ENCODE measurements around the gene MTHFD1L. TPM values are rescaled to one million over a fixed set of nuclear protein-coding genes. Genes with fewer than 3 reads are reported as not detected.
A peak's percentile ranks its signal among the peaks of the same experiment; 100 is the strongest.

The MTHFD1L gene
- total and polyA plus RNA-seq, 2 donors (not counting 3 experiments of a cell fraction or from before 2014, with no cell fraction given) = 40.2 to 120 TPM

DNA sequence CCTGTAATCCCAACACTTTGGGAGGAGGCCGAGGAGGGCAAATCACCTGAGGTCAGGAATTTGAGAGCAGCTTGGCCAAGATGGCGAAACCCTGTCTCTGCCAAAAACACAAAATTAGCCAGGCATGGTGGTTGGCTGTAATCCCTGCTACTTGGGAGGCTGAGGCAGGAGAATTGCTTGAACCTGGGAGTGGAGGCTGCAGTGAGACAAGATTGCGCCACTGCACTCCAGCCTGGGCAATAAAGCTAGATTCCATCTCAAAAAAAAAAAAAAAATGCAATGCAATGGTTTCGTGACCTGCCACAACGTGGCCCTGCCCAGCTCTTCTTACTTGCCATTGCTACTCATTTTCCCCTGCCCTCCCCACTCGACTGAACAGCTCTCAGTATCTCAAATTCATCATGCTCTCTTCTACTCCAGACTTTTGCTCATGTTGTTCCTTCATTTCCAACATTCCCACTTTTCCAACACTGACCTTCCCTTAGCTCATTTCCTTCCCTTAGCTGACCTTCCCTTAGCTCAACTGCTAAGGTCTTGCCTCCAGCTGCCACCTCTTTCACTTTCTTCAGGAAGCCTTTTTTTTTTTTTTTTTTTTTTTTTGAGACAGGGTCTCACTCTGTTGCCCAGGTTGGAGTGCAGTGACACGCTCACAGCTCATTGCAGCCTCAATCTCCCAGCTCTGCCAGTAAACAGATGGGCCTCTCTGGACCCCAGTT lies 2.1 kb upstream of the MTHFD1L start:
- intact Hi-C loops (cut with micrococcal nuclease) = loop anchor here (5.0 kb wide), 1 partner anchor 1449 kb away; no protein-coding TSS in a partner anchor
- Histone ChIP-seq H4K20me1 (replicated peaks; ENCODE audit: control insufficient read depth, extremely low read depth, insufficient read depth, low read length) (no peaks in the 10 kb centered on the region), H3K4me3 (replicated peaks in 1 of 3; ENCODE audit: insufficient read depth in 1 of 3, low read depth in 1 of 3, low read length in 3 of 3) (no peak overlapping the region), H3K79me2 (ENCODE audit: control insufficient read depth, insufficient read depth, low read length) (peaks cover 17% of the 10 kb centered on the region), H3K9me1 (replicated peaks; ENCODE audit: control insufficient read depth, extremely low read depth, insufficient read depth, low read length) (no peaks in the 10 kb centered on the region), H3K9me3 (replicated peaks; ENCODE audit: control insufficient read depth, insufficient read depth, low read length) (no peaks in the 10 kb centered on the region), H2AFZ (ENCODE audit: low read depth, low read length) (no peak overlapping the region), H3K36me3 (ENCODE audit: control insufficient read depth in 2 of 2, extremely low read depth in 1 of 2, insufficient read depth in 2 of 2, low read length in 2 of 2) (no peaks in the 10 kb centered on the region), H3K9ac (replicated peaks; ENCODE audit: extremely low read depth, insufficient read depth, low read length) (no peak overlapping the region), H3K4me1 (ENCODE audit: control insufficient read depth, extremely low read depth, insufficient read depth, low read length) (peaks cover 26% of the 10 kb centered on the region), H3K27ac (ENCODE audit: insufficient read depth, low read depth, low read length) (no peak overlapping the region), H3K4me2 (ENCODE audit: insufficient read depth, low read length) (no peak overlapping the region), H3K27me3 (ENCODE audit: control insufficient read depth in 2 of 2, insufficient read depth in 2 of 2, low read length in 2 of 2) (no peaks in the 10 kb centered on the region)
- no peak for FAIRE-seq
- POLR2A ChIA-PET = interaction anchor here (1.1 kb wide), 1 partner anchor 19 kb away, joined by 3 read pairs; no protein-coding TSS in a partner anchor
- dilution Hi-C loops (cut with MboI; ENCODE audit: extremely low pct_ligation_motif_present, low sequenced_read_pairs) = no loop called here
- peak; percentile 57 for DNase-seq (ENCODE audit: low read depth, low spot score)
- BruUV-seq (replicated peaks) = no TSS peak
- TF ChIP-seq, protein P1, sequence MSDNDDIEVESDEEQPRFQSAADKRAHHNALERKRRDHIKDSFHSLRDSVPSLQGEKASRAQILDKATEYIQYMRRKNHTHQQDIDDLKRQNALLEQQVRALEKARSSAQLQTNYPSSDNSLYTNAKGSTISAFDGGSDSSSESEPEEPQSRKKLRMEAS (IDR thresholded peaks at IDR 0.05; ENCODE audit: insufficient read depth, insufficient read length) = no peak
- TF ChIP-seq FOS (IDR thresholded peaks at IDR 0.05; ENCODE audit: borderline replicate concordance, insufficient read depth, low read length) = no peak
- no peak for TF ChIP-seq EZH2 (IDR thresholded peaks at IDR 0.05; ENCODE audit: borderline replicate concordance, low read depth, low read length, severe bottlenecking)
- TF ChIP-seq JUN (IDR thresholded peaks at IDR 0.05; ENCODE audit: borderline replicate concordance, insufficient read depth, insufficient read length, low read depth) = no peak
- TF ChIP-seq, protein P2, sequence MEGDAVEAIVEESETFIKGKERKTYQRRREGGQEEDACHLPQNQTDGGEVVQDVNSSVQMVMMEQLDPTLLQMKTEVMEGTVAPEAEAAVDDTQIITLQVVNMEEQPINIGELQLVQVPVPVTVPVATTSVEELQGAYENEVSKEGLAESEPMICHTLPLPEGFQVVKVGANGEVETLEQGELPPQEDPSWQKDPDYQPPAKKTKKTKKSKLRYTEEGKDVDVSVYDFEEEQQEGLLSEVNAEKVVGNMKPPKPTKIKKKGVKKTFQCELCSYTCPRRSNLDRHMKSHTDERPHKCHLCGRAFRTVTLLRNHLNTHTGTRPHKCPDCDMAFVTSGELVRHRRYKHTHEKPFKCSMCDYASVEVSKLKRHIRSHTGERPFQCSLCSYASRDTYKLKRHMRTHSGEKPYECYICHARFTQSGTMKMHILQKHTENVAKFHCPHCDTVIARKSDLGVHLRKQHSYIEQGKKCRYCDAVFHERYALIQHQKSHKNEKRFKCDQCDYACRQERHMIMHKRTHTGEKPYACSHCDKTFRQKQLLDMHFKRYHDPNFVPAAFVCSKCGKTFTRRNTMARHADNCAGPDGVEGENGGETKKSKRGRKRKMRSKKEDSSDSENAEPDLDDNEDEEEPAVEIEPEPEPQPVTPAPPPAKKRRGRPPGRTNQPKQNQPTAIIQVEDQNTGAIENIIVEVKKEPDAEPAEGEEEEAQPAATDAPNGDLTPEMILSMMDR (IDR thresholded peaks at IDR 0.05; ENCODE audit: extremely low read depth in 1 of 2, insufficient read depth in 1 of 2, low read depth in 1 of 2, low read length in 2 of 2) = no peak
- no peak for TF ChIP-seq POLR2A (IDR thresholded peaks at IDR 0.05; ENCODE audit: low read depth, low read length)
- TF ChIP-seq POLR2AphosphoS5 (IDR thresholded peaks at IDR 0.05; ENCODE audit: insufficient read depth, low read depth, low read length) = no peak
- TF ChIP-seq MYC (IDR thresholded peaks at IDR 0.05; ENCODE audit: low read depth, low read length) = no peak
- no peak for TF ChIP-seq GATA2 (IDR thresholded peaks at IDR 0.05; ENCODE audit: insufficient read depth, insufficient read length, low read depth, low read length)
- CTCF ChIA-PET = interaction anchor here (0.9 to 4.2 kb wide), 4 partner anchors 29 to 445 kb away, joined by 4 to 29 read pairs (median 4); no protein-coding TSS in a partner anchor
